CD4-positive, alpha-beta T cell (primary cell): ENCODE measurements around the gene ADAMTSL2. TPM values are rescaled to one million over a fixed set of nuclear protein-coding genes. Genes with fewer than 3 reads are reported as not detected.

Experiments
- ATAC-seq: fragments of 200-7000 bp; cut with Tn5 transposase; one replicate; pipeline ENCODE4 v1.10.0; 2022; ENCODE audit warnings: mild to moderate bottlenecking; ENCODE audit not compliant: poor library complexity
- CTCF ChIA-PET: fragments of 350-600 bp; sonication (Branson Sonifier 250); formaldehyde crosslinking; loops from one replicate; lab custom pipeline; 2021; ENCODE audit warnings: antibody characterized with exemption, inconsistent platforms; lab: Charles Lee
- POLR2A ChIA-PET: fragments of 350-600 bp; sonication (Branson Sonifier 250); formaldehyde crosslinking; loops from one replicate; lab custom pipeline; 2021; ENCODE audit warnings: antibody characterized with exemption, inconsistent platforms; lab: Charles Lee
- DNase-seq, 14 experiments: peaks; one replicate each; pipeline ENCODE4 v3.0.0-alpha.2; 2013 to 2020; ENCODE audit warnings: mixed read lengths in 2 of 14
- H3K27ac ChIP-seq, 2 donors: one replicate each; pipeline versions ENCODE4 v1.5.1 to v1.7.0; 2013; ENCODE audit warnings: low read length in 2 of 2, low read depth in 1 of 2, mild to moderate bottlenecking in 1 of 2
- H3K27me3 ChIP-seq, 2 experiments: 1 replicate in 1 of 2; 2 replicates in 1 of 2; pipeline versions ENCODE4 v1.6.1 to v1.7.0; 2013; ENCODE audit warnings: low read length in 2 of 2, control low read depth in 1 of 2, mild to moderate bottlenecking in 1 of 2, moderate library complexity in 1 of 2; ENCODE audit not compliant: insufficient read depth in 2 of 2, control insufficient read depth in 1 of 2
- H3K36me3 ChIP-seq: one replicate; pipeline ENCODE4 v1.6.1; 2013; ENCODE audit warnings: low read length, control low read depth; ENCODE audit not compliant: insufficient read depth
- H3K4me1 ChIP-seq: one replicate; pipeline ENCODE4 v1.6.1; 2013; ENCODE audit warnings: low read length, control low read depth; ENCODE audit not compliant: insufficient read depth
- H3K4me3 ChIP-seq: one replicate; pipeline ENCODE4 v1.5.1; 2013; ENCODE audit warnings: mild to moderate bottlenecking, low read length, moderate library complexity
- H3K9me3 ChIP-seq, 2 experiments: 1 replicate in 1 of 2; 2 replicates in 1 of 2; pipeline versions ENCODE4 v1.6.1 to v1.7.0; 2013; ENCODE audit warnings: low read length in 2 of 2, mild to moderate bottlenecking in 2 of 2, control low read depth in 1 of 2, moderate library complexity in 1 of 2; ENCODE audit not compliant: control insufficient read depth in 1 of 2, insufficient read depth in 1 of 2
- H3K27ac Mint-ChIP-seq: one replicate; pipeline ENCODE4 v1.8.0; 2020; ENCODE audit warnings: mixed read lengths
- H3K27me3 Mint-ChIP-seq: one replicate; pipeline ENCODE4 v1.8.0; 2021; ENCODE audit warnings: mixed read lengths
- H3K36me3 Mint-ChIP-seq: one replicate; pipeline ENCODE4 v1.8.0; 2021; ENCODE audit warnings: low read depth, mixed read lengths
- H3K4me1 Mint-ChIP-seq: one replicate; pipeline ENCODE4 v1.8.0; 2021; ENCODE audit warnings: low read depth, mixed read lengths
- H3K4me3 Mint-ChIP-seq: one replicate; pipeline ENCODE4 v1.8.0; 2020; ENCODE audit warnings: mild to moderate bottlenecking, mixed read lengths
- H3K9me3 Mint-ChIP-seq: one replicate; pipeline ENCODE4 v1.8.0; 2020; ENCODE audit warnings: mixed read lengths
- CTCF ChIP-seq: fragments of 200-600 bp; IDR thresholded peaks from one replicate; pipeline ENCODE4 v1.8.0; 2022; ENCODE audit warnings: antibody characterized with exemption, mild to moderate bottlenecking
- intact Hi-C, 2 experiments: fragments of 100-400 bp; cut with DNase I in 1 of 2; cut with micrococcal nuclease in 1 of 2; formaldehyde crosslinking; loops; one replicate each; pipeline versions ENCODE4 v1.15.1 to v1.9.0; 2023 to 2025; cut with DNase I, micrococcal nuclease
- total RNA-seq, 174 experiments: library from RNA in 2 of 174; stranded (reverse) in 2 of 174; gene quantifications; one replicate each; pipeline ENCODE4 v1.2.3 and lab custom pipeline; 2021 to 2026

ADAMTSL2 gene
- total RNA-seq, 2 experiments from 2014 or later = 1.2 to 1.3 TPM

GRCh38 chr9:133616643-133617405 is 82.3 kb downstream of the ADAMTSL2 start:
- CTCF ChIA-PET = no interaction called here
- intact Hi-C loops = no loop called here

GRCh38 chr9:133618726-133619125 is 84.2 kb downstream of the ADAMTSL2 start:
- H3K36me3 Mint-ChIP-seq = no peaks in the 10 kb centered on the region
- Histone ChIP-seq H3K27me3 (no peaks in the 10 kb centered on the region), H3K9me3 (no peaks in the 10 kb centered on the region), H3K4me1 (peaks cover 32% of the 10 kb centered on the region), H3K36me3 (no peaks in the 10 kb centered on the region), H3K4me3 (no peak overlapping the region), H3K27ac (no peak overlapping the region)
- H3K27me3 Mint-ChIP-seq = peaks cover 5% of the 10 kb centered on the region
- CTCF ChIA-PET = interaction anchor here (2.1 kb wide), 1 partner anchor 124 kb away, joined by 8 read pairs; no protein-coding TSS in a partner anchor
- peaks cover 56% of the 10 kb centered on the region for H3K4me1 Mint-ChIP-seq
- no peaks in the 10 kb centered on the region for H3K9me3 Mint-ChIP-seq
- DNase-seq = no peak
- intact Hi-C loops = no loop called here
- TF ChIP-seq CTCF = no peak
- ATAC-seq = no peak
- no peak overlapping the region for H3K4me3 Mint-ChIP-seq
- H3K27ac Mint-ChIP-seq = no peak overlapping the region
- POLR2A ChIA-PET = no interaction called here

More at GRCh38 chr9:133616643-133617405, 82.3 kb downstream of the ADAMTSL2 start:
- ATAC-seq (no peak), DNase-seq (no peak)
- H3K36me3 Mint-ChIP-seq = no peaks in the 10 kb centered on the region
- TF ChIP-seq CTCF = no peak
- H3K27me3 Mint-ChIP-seq = peaks cover 11% of the 10 kb centered on the region
- no peaks in the 10 kb centered on the region for H3K27me3 ChIP-seq
- peaks cover 38% of the 10 kb centered on the region for H3K4me1 Mint-ChIP-seq
- no peak overlapping the region for H3K4me3 Mint-ChIP-seq
- H3K36me3 ChIP-seq = no peaks in the 10 kb centered on the region
- no peaks in the 10 kb centered on the region for H3K9me3 ChIP-seq
- no peak overlapping the region for H3K27ac Mint-ChIP-seq
- H3K27ac ChIP-seq = no peak overlapping the region
- peaks cover 23% of the 10 kb centered on the region for H3K4me1 ChIP-seq
- no peak overlapping the region for H3K4me3 ChIP-seq
- no peaks in the 10 kb centered on the region for H3K9me3 Mint-ChIP-seq
- POLR2A ChIA-PET = no interaction called here

GRCh38 chr9:133619791-133620190 is 85.3 kb downstream of the ADAMTSL2 start:
- H3K27me3 Mint-ChIP-seq = peaks cover 5% of the 10 kb centered on the region
- peaks cover 56% of the 10 kb centered on the region for H3K4me1 Mint-ChIP-seq
- peak overlapping the region; percentile 34 for H3K27ac Mint-ChIP-seq
- peak; percentile 94 for ATAC-seq
- intact Hi-C loops = no loop called here
- H3K36me3 Mint-ChIP-seq = no peaks in the 10 kb centered on the region
- CTCF ChIA-PET = interaction anchor here (2.1 kb wide), 1 partner anchor 123 kb away, joined by 8 read pairs; no protein-coding TSS in a partner anchor
- DNase-seq = peak; percentile 29 to 81 (median 58)
- Histone ChIP-seq H3K27me3 (no peaks in the 10 kb centered on the region), H3K4me3 (no peak overlapping the region), H3K36me3 (no peaks in the 10 kb centered on the region), H3K27ac (no peak overlapping the region), H3K9me3 (no peaks in the 10 kb centered on the region), H3K4me1 (peaks cover 32% of the 10 kb centered on the region)
- no peaks in the 10 kb centered on the region for H3K9me3 Mint-ChIP-seq
- no peak for TF ChIP-seq CTCF
- POLR2A ChIA-PET = no interaction called here
- H3K4me3 Mint-ChIP-seq = peak overlapping the region; percentile 23
